OCI-M2 (cell line): ENCODE data around the gene ALG9.
"Not testable (repeated sequence)": the region's sequence is repeated elsewhere in the genome, so short reads cannot be mapped to it uniquely, and the experiment has no call there.

Experiments used
- DNase-seq: peaks from one replicate; lab custom pipeline; 2025; ENCODE audit not compliant: unreplicated experiment; lab: John Stamatoyannopoulos, UW

ALG9 gene

DNA sequence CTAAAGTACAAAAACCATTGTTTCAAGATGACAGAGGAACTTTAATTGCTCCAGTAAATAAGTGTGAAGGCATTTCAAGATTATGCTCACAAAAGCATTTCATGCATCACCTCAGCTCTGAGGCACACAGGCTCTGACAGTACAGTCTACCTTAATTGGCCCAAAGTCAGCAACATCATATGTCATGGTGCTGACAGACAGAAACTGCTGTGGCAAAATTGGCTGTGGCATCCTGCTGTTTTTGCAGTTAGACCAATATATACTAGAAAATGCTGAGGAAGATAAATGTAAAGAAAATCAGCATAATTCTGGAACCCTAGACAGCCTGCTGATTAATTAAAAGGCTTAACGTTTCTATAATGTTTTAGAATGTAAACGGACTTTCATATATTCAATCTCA lies 70.2 kb downstream of the ALG9 start:
- no peak for DNase-seq

DNA sequence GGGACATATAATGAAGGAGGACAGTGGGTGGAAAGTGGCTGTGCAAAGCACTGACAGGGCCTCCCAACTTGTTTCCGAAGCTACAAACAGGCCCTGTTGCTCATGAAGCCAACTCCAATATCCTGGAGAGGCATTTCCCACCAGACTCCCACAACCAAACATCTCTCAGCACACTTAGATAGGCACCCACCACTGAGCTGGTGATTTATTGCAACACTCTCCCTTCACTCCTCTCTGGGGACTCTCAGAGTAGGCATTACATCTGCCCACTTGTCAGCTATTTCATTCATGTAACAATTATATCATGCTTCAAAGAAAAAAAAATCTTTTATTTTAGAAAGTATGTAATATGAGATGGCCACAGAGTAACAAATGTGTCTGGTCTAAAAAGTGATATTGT lies 73.1 kb downstream of the ALG9 start:
- DNase-seq = no peak

- DNase-seq = no peak
Observed at GRCh38 chr11:111797145-111797581, 74.2 kb downstream of the ALG9 start.

GRCh38 chr11:111796696-111797095 lies 74.7 kb downstream of the ALG9 start:
- no peak for DNase-seq

- no peak for DNase-seq
Observed at GRCh38 chr11:111795334-111795985, 75.9 kb downstream of the ALG9 start.

DNA sequence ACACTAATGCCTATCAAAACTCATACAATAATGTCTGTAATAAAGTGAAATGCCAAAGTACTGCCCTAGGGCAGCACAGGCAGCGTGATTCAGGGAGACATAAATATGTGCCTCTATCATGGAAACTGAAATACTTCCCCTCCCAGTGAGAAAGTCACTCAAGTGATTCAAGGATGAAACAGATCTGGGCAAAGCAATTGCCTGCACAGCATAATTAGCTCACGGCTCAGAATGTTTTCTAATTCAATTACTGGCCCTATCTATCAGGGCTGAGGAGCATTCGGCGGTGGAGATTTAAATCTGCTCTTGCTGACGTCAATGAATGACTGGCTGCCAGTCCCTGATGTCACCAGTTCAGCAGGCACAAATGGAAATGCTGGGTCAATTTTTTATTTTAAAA lies 77.5 kb downstream of the ALG9 start:
- no peak for DNase-seq

GRCh38 chr11:111792955-111793500 lies 78.4 kb downstream of the ALG9 start:
- DNase-seq = no peak

- DNase-seq = no peak
Observed at GRCh38 chr11:111792314-111792713, 79.1 kb downstream of the ALG9 start.

GRCh38 chr11:111788464-111788863 lies 82.9 kb downstream of the ALG9 start:
- no peak for DNase-seq

DNA sequence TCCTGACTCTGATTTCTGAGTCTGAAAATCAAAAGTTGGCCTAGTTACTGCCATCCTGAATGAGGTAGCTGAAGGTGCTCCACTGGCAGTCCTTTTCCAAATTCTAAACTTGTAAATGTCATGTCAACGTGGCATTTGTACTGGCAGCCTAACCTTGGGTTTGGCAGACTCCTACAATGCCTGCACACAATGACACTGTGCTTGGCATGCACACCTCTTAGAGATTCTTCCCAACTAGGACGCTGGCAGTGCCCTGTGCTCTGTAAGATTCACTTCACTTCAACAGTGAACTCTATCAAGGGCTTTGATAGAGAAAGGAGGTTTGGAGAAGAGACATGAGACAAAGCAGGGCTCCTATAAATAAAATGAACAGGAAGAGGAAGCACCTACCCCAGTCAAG lies 83.3 kb downstream of the ALG9 start:
- DNase-seq = no peak

- no peak for DNase-seq
Observed at GRCh38 chr11:111785886-111786412, 85.4 kb downstream of the ALG9 start.

GRCh38 chr11:111785076-111785475 lies 86.3 kb downstream of the ALG9 start:
- DNase-seq = no peak

DNA sequence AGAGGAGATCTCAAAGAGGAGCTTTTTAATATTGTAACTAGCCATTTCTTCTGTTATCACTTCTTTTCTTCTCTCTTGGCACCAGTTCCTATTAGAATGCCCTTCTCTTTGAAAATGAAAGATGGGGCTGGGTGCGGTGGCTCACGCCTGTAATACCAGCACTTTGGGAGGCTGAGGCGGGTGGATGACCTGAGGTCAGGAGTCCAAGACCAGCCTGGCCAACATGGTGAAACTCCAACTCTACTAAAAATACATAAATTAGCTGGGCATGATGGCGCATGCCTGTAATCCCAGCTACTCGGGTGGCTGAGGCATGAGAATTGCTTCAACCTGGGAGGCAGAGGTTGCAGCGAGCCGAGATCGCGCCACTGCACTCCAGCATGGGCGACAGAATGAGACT lies 87.1 kb downstream of the ALG9 start:
- not testable (repeated sequence) for DNase-seq

GRCh38 chr11:111782109-111782741 lies 89.2 kb downstream of the ALG9 start:
- no peak for DNase-seq

- DNase-seq = no peak
Observed at GRCh38 chr11:111779118-111779517, 92.3 kb downstream of the ALG9 start.

- no peak for DNase-seq
Observed at GRCh38 chr11:111778047-111778558, 93.3 kb downstream of the ALG9 start.

GRCh38 chr11:111777094-111778046 lies 94.0 kb downstream of the ALG9 start:
- DNase-seq = no peak

DNA sequence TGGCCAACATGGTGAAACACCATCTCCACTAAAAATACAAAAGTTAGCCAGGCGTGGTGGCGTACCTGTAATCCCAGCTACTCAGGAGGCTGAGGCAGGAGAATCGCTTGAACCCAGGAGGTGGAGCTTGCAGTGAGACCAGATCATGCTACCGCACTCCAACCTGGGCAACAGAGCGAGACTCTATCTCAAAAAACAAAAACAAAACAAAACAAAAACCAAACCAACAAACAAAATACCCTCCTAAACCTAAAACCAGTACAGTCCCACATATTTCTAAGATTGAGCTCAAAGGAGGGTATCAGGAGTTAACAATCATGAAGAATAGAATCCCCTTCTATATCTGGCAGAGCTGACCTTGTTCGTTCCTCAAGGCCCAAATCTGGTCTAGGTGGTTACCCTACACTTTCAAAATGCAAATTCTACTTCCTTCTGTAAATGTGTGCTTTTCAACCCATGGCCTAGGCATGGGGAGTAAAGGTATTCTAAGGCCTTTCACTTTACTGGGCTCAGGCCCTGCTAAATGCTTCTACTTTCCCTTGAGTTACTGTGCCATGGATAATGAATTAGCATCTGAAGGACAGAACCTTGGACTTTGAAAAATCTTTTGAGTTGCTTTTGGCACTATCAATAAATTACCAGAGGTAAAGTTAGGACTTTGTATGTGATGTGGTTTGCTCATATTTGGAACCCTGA lies 94.8 kb downstream of the ALG9 start:
- DNase-seq = no peak

- DNase-seq = no peak
Observed at GRCh38 chr11:111774955-111775710, 96.2 kb downstream of the ALG9 start.

DNA sequence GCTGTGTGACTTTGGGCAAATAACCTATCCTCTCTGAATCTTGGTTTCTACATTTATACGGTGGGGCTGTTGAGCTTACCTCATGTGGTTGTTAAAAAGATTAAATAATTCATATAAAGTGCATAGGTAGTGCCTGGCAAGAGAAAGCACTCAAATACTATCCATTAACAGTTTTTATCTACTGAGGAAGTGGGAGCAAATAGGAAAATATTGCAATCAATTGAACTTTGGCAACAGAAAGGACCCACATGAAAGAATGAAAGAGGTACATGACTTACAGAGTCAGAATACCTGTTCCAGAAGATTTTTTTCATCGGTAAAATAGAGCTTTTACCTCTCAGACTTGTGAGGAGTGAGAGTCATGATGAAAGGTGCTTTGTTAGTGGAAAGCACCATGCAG lies 98.8 kb downstream of the ALG9 start:
- DNase-seq = no peak
